Fibroblast of upper back skin (primary cell): ENCODE data around the gene RTL1.

Experiments
- DNase-seq: peaks from one replicate; pipeline ENCODE4 v3.0.0-alpha.2; 2013

Gene RTL1

DNA sequence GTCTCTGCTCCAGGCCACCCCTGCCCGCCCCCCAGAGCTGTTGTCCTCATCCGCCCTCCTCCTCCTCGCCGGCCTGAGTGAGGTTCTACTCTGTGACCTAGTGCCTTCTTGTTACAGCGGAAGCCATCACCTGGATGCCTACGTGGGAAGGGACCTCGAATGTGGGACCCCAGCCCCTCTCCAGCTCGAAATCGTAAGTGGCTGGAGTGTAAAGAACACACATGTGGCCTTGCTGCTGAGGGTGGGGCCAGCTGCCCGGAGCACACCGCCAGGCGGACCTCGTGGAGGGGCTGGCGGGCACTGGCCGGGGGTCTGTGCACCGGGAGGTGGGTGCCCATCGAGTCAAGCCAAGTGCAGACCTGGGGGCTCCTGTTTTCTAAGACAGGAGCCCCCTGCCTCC is 58.2 kb downstream of the RTL1 start:
- no peak for DNase-seq

DNA sequence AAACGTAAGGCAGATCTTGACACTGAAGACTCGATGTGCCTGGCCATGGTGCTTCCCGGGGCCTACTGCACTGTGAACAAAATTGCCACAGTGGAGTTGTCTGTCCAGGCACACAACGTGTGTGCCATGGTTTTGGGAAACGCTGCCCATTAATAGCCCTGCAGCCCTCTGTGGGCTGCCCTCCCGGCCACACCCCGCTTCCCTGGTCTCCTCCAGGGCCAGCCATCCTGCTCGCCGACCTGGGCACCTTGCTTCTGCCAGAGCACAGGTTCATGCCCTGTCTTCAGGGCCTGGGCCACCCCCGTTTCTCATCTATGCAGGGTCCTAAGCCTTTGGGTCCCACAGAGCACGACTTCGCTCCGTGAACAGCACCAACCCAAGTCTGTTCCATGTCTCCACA is 58.7 kb downstream of the RTL1 start:
- no peak for DNase-seq

DNA sequence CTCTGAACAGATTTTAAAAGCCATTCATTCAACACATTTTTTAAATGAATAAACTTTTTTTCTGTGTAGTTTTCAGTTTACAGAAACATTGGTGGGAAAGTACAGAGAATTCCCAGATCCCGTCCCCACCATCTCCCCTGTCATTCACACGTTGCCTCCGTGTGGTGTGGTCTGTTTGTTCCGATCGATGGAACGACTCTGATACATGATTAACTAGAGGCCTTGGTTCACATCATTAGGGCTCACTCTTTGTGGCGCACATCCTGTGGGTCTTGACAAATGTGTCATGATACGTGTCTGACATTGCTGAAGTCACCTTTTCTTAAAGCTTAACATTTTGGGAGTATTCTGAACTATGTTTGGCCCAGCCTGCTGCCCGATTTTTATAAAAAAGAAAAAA is 59.1 kb downstream of the RTL1 start:
- no peak for DNase-seq

- no peak for DNase-seq
Observed at GRCh38 chr14:100844082-100844408, 59.5 kb downstream of the RTL1 start.

- peak; percentile 91 for DNase-seq
Observed at GRCh38 chr14:100842799-100843198, 60.7 kb downstream of the RTL1 start.

DNA sequence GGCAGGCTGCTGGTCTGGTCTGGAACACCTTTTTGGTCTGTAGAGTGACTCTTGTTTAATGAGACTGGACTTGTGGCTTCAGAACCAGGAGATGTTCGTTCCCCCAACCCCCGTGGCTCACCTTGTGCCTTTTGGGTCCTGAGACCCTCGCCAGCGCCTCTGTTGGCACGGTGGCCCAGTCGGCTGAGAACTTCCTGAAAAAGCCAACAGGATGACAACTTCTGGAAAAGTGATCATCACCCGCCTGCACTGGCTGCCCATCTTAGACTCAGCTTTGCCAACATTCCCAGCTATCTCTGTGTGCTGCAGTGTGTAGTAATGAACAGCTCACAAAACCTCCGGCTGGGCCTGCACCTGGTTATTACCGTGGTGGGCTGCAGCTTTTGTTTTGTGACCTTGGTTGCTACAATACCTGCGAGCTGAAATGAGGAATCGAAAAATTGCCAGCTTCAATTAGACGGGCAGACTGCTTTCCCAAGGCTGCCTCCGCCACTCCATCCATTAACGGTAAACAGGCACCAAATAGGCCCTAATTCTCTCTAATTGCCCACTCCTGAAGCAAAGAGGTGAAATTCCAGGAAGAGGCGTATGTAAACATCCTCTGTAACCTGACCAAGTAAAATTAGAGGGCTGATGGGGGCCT is 61.6 kb downstream of the RTL1 start:
- DNase-seq, result no peak

DNA sequence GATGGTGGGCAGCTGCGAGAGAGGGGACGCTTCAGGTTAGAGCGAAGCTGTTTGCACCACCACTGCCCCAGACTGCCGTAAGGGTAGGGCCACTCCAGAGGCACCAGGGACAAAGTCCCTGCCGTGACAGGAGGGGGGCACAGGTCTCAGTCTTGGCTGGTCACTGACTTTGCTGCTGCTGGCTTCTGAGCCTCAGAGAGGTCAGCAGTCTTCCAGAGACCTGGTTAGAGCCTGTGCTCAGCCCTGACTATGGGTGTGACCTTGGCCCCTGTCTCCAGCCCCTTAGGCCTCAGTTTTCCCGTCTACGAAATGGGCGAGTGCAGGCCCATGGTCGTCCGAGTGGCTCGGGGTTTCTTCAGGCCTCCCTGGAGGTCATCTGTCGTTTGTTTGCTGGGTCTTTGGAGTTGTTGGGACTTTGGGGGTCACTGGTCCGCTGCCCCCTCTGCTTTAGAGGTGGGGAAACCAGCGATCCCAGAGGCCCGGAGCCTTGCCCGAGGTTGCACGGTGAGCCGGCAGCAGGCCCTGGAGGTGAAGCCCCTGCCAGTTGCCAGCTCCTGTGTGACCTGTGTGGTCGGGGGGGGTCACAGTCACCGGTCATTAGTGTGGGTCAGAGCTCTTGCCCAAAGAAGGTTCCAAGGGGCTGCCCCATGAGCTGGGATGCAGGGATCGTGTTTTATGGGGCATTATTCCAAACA is 62.3 kb downstream of the RTL1 start:
- no peak for DNase-seq

DNA sequence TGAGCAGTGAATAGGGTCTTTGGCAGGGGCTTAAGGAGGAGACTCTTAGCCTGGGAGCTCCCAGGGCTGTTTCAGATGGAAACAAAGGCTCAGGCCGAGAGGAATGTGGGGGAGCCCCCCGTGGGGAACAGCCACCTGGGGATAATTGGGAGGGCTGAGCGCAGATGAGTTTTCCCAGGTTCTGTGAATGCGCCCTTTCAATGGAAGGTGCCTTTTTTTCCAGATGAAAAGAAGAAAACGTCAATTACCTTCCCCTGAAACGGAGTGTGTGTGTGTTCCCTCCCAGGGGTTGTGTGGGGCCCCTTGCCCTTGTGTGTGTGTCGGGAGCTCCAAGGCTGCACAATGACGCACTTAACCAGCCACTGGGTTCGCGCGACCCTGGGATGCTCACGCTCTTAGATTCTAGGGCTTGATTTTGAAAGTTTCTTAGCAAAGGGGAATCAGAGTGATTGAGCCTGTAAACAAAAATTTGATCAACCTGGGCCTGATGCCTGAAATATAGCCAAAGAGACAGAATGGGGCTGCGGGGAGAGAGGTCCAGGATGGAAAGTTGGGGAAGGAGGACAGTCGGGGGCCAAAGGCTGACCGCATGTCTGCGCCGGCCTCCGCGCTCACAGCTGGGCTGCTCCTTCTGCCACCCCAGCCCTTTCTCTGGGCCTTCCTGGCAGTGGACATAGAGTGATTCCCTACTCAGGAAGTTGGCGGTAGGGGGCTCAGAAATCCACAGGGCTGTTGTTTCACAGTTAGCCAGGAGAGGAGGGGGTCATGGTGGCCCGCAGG is 63.0 kb downstream of the RTL1 start:
- DNase-seq, result no peak

DNA sequence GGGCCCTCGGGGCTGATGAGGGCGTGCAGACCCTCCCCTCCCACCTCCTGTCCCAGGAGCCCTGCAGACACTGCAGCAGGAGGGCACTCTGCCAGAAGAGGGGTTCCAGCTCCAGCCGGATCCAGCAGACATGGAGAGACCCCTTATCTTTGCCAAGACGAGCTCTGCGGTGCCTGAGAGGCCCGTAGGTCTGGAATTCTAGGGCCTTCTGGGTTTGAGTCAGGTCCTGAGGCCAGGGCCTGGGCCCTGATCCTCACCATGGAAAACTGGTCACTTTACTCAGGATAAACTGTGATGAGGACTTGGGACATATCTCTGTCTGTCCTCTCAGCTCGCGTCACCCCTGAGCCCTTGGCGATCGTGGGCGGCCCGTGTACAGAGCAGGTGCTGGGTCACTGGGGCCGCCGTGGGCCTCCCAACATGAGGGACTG is 63.8 kb downstream of the RTL1 start:
- no peak for DNase-seq

DNA sequence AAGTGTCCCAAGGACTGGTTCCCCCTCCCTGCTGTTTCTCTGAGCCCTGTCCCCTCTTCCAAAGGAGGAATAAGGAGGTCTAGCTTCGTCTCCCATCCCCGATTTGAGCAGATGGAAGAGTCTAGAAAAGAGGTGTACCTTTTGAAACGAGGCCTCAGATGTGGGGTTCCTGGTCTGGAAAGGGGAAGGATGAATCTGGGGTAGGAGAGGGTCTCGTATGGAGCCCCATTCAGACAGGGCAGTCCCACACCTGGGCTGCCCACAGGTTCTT is 64.3 kb downstream of the RTL1 start:
- no peak for DNase-seq

DNA sequence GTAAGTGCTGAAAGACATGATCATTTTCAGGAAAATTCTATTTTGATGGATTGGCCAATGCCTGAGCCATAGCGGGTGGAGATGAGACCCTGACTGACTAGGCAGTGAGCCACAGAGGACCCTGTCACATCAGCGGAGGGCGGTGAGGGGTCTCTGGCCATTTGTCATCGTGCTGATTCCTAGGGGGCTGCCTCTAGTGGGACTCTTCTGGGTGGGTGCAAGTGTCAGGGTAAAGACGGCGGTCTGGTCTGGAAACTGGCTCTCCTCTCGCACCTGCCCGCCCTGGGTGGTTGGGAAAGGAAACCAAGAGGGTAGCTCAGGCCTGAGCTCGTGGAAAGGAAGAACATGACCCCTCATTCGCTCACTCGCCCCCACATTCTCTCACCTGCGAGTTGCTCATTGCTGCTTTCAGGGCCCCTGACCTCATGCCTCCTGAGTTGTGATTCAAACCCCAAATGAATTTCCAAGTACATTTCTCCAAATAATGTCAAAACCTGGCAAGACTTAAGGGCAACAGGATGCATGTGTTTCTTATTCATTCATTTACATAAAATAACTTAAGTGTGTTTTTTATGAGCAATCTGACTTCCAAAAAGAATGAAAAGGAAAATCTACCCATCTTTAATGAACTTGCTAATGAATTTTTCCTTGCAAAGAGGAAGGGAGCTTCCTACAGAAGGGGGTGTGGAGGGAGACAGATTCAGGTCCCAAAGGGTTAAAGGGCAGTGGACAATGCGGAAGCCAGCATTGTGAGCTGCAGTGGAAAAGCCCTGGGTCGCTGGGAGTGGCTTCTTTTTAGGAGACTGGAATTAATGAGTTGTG is 64.8 kb downstream of the RTL1 start:
- no peak for DNase-seq

DNA sequence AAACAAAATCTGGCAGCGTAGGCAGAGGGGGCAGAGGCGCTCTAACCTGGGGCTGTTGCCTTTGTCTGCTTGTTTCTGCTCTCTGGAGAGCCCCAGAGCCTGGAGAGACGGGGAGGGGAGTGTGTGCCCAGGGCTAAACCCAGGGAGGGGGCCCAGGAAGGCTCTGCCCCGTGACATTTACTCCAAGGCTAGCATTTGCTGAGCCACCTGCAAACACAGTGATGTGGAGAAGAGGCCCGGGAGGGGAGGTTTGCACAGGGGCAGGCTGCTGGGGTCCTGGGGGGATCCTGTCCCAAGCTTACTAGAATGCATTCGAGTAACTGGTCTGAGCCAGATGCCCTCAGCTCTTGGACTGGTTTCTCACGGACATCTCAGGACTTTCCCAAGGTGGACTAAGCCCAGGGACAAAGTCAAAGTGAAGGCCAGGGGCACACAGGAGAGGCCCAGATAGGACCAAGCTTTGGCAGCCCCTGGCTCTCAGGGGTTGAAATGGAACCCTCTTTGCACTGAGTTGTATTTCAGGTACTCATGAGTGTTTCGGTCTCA is 65.6 kb downstream of the RTL1 start:
- no peak for DNase-seq

DNA sequence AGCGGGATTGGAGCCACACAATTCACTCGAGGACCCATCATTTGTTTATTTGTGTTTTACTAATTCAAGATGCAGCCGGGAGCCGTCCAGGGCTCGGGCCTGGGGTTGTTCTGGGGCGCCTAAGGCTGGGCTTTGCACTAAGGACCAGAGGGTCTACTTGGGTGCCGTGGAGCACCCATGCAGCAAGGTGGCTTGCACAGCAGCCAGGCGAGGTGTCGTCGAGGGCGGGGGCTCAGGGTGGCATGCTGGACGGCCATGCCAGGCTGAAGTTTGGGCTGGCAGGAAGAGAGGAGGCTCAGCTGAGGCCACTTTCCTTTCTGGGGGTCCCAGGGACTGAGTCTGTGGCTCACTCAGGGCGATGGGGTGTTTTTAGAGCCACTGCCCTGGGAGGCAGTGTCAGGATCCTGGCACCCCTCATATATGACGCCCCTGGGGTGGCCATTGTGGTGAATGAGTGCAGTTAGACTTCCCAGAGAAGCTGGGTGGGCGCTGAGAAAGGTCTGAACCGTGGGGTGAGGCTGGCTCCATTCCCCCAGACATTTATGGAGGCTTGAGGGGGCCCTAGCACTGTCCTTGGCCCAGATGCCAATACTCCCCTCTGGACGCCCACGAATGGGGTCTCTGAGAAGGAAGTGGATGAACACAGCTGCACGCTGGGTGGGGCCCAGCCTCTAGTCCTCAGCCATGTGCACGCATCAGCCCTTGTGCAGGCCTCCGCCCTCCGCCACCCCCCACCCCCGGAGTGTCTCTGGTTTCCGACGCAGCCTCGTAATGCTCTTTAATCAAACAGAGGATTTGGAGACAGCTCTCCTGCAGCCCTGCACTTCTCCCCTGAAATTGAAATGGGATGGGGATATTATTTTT is 66.3 kb downstream of the RTL1 start:
- DNase-seq, result no peak

- DNase-seq, result no peak
Observed at GRCh38 chr14:100836311-100836805, 67.2 kb downstream of the RTL1 start.

GRCh38 chr14:100835548-100836310 is 67.8 kb downstream of the RTL1 start:
- DNase-seq, result no peak

DNA sequence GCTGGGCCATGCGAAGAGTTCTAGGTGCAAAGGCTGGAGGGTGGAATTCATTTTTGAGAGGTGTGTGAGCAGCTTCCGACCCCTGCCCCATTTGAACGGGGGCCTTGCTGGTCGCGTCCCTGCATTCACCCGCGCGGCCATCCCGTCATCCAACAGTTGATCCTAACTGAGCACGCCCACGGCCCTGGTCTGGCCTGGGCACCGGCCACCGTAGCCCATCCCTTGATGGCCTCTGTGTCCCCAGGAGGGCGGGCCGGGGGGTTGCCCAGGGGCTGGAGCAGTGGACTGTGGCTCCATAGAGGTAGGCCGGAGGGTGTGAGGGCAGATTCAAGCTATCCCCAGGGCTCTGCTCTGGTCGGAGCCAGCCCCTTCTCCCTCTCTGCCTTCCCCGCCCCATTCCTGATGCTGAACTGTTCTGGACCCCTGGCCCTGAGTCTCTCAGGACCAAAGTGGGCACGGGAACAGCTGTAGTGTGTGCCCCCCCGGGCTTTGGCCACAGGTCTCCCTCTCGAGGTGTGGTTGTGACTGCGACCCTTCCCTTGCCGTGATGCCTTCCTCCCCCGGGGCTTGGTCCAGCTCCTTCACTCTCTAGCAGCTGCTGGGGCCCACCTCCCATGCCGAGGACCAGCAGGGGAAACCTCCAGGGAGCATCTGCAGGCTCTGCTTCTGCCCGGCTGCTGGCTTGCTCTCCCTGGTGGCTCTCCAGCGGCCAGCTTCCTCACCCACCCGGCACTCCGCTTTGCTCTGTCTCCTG is 68.6 kb downstream of the RTL1 start:
- DNase-seq, result no peak

DNA sequence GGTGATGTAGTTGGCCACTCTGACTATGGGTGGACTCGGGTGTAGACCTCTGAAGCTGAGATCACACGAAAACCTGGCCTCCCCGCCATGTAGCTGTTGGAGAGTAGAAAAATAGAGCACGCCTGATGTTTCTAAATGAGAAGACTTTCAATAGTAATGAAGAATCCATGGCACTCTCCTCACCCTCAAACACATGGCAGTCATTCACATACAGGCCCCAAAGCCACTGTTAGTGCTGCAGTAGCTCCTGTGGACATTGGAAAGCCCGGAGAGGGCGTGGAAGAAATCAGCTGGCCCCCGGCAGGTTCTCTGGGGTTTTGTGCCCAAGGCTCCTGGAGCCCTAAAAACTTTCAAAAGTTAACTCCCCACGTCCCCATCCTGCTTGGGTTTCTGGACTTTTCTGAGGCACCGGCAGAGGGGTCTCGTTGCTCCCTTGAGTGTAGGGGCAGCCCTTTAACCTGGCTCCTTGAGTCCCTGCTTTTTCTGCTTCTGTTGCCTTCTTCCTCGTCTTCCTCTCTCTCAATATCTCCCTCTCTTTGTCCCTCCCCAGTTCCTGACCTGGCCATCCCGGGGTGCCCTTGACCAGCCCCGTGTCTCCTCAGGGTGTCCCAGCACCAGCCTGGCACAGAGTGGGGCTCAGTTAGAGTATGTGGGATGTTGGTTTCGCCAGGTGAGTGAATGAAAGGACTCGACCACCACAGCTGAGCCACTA is 69.3 kb downstream of the RTL1 start:
- no peak for DNase-seq

DNA sequence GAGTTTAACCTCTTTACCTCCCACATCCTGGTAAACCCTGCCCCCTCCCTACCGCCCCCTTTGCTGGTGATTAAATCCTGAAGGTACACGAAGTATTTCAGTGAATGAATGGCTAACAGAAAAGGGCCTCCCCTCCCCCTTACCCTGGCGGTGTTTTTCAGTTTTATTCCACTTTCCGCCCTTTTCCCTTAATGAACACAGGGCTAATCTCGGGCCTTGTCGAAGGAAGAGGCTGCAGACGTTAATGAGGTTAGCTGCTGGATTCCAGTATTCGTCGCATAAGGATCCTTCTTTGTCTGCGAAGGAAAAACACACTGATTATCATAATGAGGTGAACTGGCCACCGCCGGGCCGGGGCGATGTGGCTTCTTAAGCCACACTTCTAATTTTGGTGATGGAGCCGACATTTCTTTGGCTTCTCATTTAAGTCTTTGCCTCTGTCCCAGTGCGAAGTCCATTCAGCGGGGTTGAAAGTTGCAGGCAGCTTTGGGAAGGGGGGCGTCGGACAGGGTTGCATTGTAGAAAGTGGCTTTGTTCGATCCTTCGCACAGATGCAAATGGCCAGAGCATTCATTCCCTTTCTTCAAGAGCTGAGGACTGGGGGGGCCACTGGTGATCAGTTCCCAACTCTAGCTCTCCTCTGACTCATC is 71.1 kb downstream of the RTL1 start:
- DNase-seq, result no peak

DNA sequence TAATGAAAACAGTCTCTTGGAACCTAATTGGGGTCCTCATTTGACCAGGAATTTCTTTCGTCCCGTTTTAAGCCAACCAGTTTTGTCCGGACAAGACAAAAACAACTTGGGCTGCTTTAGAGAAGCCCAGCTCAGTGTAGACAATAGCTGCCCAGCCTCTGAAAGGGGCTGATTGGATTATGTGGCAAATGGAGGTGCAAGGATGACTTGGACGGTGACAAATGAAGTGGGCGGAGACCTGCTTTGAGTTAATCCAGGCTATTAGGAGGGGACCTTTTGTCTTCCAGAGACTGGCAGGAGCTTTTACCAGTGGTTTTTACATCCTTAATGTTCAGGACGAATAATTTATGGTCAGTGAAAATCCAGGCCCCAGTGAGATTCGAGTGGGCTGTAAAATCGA is 72.8 kb downstream of the RTL1 start:
- no peak for DNase-seq
